Parathyroid adenoma (tissue), 2 donors: ENCODE measurements around the gene BRD9.
"Not testable (repeated sequence)": the region's sequence is repeated elsewhere in the genome, so short reads cannot be mapped to it uniquely, and the experiment has no call there.

ENCODE experiments used
- H2AFZ ChIP-seq: fragments of 300-600 bp; sonication (generic); one replicate; pipeline ENCODE4 v1.7.0; 2017; ENCODE audit warnings: antibody characterized with exemption, mild to moderate bottlenecking
- H3K27ac ChIP-seq: fragments of 300-600 bp; sonication (generic); one replicate; pipeline ENCODE4 v1.7.0; 2017
- H3K27me3 ChIP-seq: fragments of 300-600 bp; sonication (generic); one replicate; pipeline ENCODE4 v1.7.0; 2017; ENCODE audit warnings: low read length; ENCODE audit not compliant: control insufficient read depth, insufficient read depth
- H3K36me3 ChIP-seq: fragments of 300-600 bp; sonication (generic); one replicate; pipeline ENCODE4 v1.7.0; 2017; ENCODE audit warnings: low read length; ENCODE audit not compliant: control insufficient read depth, insufficient read depth
- H3K4me1 ChIP-seq: fragments of 300-600 bp; sonication (generic); one replicate; pipeline ENCODE4 v1.7.0; 2017; ENCODE audit warnings: control low read depth
- H3K4me2 ChIP-seq: fragments of 300-600 bp; sonication (generic); one replicate; pipeline ENCODE4 v1.7.0; 2017; ENCODE audit warnings: low read length
- H3K4me3 ChIP-seq: fragments of 300-600 bp; sonication (generic); one replicate; pipeline ENCODE4 v1.7.0; 2017; ENCODE audit warnings: low read depth, low read length
- H3K79me2 ChIP-seq: fragments of 300-600 bp; sonication (generic); one replicate; pipeline ENCODE4 v1.7.0; 2017; ENCODE audit warnings: control low read depth
- H3K9ac ChIP-seq: fragments of 300-600 bp; sonication (generic); one replicate; pipeline ENCODE4 v1.7.0; 2017; ENCODE audit warnings: mild to moderate bottlenecking
- H3K9me3 ChIP-seq: fragments of 300-600 bp; sonication (generic); one replicate; pipeline ENCODE4 v1.7.0; 2017; ENCODE audit warnings: low read length; ENCODE audit not compliant: control insufficient read depth
- CTCF ChIP-seq: fragments of 300-600 bp; sonication (generic); IDR thresholded peaks from one replicate; pipeline ENCODE4 v1.7.0; 2017; ENCODE audit warnings: antibody characterized with exemption, mild to moderate bottlenecking
- donor health status: primary hyperparathyroidism.

Gene BRD9

GRCh38 chr5:915946-916345, 23.3 kb upstream of the BRD9 start:
- no peak for TF ChIP-seq CTCF
- no peaks in the 10 kb centered on the region for H3K9me3 ChIP-seq
- no peaks in the 10 kb centered on the region for H3K79me2 ChIP-seq

DNA sequence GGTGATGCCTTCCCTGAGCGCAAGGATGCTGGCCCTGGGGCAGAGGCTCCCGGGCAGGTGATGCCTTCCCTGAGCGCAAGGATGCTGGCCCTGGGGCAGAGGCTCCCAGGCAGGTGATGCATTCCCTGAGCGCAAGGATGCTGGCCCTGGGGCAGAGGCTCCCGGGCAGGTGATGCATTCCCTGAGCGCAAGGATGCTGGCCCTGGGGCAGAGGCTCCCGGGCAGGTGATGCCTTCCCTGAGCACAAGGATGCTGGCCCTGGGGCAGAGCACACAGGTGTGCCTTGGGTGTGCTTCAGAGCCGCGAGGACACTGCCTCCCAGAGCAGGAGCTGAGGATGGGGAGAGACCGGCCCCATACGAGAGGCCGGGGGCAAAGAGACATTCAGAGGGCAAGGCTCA, 22.7 kb upstream of the BRD9 start:
- H3K4me3 ChIP-seq, H3K9me3 ChIP-seq, H3K79me2 ChIP-seq, H3K27me3 ChIP-seq, H3K9ac ChIP-seq, H3K27ac ChIP-seq, H3K36me3 ChIP-seq, H3K4me1 ChIP-seq, H2AFZ ChIP-seq, H3K4me2 ChIP-seq: not testable (repeated sequence)

More at GRCh38 chr5:915946-916345, 23.3 kb upstream of the BRD9 start:
- Histone ChIP-seq H3K27ac (no peak overlapping the region), H3K4me2 (no peak overlapping the region), H3K4me1 (no peaks in the 10 kb centered on the region), H2AFZ (no peak overlapping the region), H3K27me3 (no peaks in the 10 kb centered on the region), H3K9ac (no peak overlapping the region), H3K4me3 (no peak overlapping the region), H3K36me3 (no peaks in the 10 kb centered on the region)

GRCh38 chr5:914612-915011, 22.0 kb upstream of the BRD9 start:
- Histone ChIP-seq H3K27ac (no peak overlapping the region), H3K36me3 (no peaks in the 10 kb centered on the region), H3K4me2 (no peak overlapping the region), H2AFZ (no peak overlapping the region), H3K79me2 (no peaks in the 10 kb centered on the region), H3K9ac (no peak overlapping the region), H3K4me3 (no peak overlapping the region), H3K4me1 (no peaks in the 10 kb centered on the region), H3K9me3 (no peaks in the 10 kb centered on the region), H3K27me3 (no peaks in the 10 kb centered on the region)
- TF ChIP-seq CTCF, result no peak

GRCh38 chr5:914174-914573, 21.6 kb upstream of the BRD9 start:
- Histone ChIP-seq H3K4me1 (no peaks in the 10 kb centered on the region), H3K9ac (no peak overlapping the region), H3K36me3 (no peaks in the 10 kb centered on the region), H3K4me3 (no peak overlapping the region), H3K27me3 (no peaks in the 10 kb centered on the region), H3K4me2 (no peak overlapping the region), H3K27ac (no peak overlapping the region), H3K9me3 (no peaks in the 10 kb centered on the region), H3K79me2 (no peaks in the 10 kb centered on the region), H2AFZ (no peak overlapping the region)
- TF ChIP-seq CTCF, result no peak

- no peak overlapping the region for H2AFZ ChIP-seq
- H3K9ac ChIP-seq, result no peak overlapping the region
- no peak overlapping the region for H3K27ac ChIP-seq
- no peak overlapping the region for H3K4me2 ChIP-seq
- TF ChIP-seq CTCF, result no peak
- no peaks in the 10 kb centered on the region for H3K9me3 ChIP-seq
- H3K4me1 ChIP-seq, result no peaks in the 10 kb centered on the region
- no peaks in the 10 kb centered on the region for H3K79me2 ChIP-seq
- no peak overlapping the region for H3K4me3 ChIP-seq
- H3K27me3 ChIP-seq, result no peaks in the 10 kb centered on the region
- H3K36me3 ChIP-seq, result no peaks in the 10 kb centered on the region
Observed at GRCh38 chr5:912280-913091, 19.9 kb upstream of the BRD9 start.
